NCI-H69 (cell line): Measurements from ENCODE around the gene CHCHD6.

Source experiments
- DNase-seq: peaks from one replicate; lab custom pipeline; 2025; lab: John Stamatoyannopoulos, UW

The CHCHD6 gene

DNA sequence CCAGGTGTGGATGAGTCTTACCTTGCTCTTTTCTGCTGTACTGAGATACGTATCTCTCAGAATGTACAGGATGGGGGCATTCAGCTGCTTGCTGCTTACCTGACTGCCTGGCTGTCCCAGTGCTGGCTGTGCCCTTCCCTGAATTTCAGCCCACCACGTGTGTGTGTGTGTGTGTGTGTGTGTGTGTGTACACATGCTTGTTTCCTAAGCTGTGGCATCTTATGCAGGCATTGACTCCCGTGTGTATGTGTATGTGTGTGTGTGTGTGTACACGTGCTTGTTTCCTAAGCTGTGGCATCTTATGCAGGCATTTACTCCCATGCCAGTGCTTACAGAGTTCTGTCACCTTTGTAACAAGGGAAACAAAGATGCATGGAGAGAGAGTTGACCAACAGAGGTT is 218.4 kb downstream of the CHCHD6 start:
- DNase-seq = no peak

GRCh38 chr3:126923423-126923822 is 219.4 kb downstream of the CHCHD6 start:
- DNase-seq = no peak

DNA sequence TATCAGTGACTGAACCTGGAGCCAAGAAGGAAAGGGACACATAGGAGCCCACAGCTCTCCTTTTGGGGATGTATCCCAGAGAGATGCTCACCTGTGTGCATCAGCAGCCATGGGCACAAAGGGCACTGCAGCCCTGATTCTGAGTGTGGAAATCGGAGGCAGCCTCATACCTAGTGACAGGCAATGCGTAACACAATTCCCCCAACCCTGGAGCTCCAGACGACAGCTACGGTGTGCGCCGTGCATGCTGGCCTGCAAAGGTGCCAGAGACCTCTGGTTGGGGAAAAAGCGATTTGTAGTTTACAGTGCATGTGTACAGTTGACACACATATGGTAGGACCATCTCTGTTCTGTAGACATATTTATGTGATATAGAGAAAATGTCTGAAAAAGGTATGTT is 219.9 kb downstream of the CHCHD6 start:
- DNase-seq = no peak

DNA sequence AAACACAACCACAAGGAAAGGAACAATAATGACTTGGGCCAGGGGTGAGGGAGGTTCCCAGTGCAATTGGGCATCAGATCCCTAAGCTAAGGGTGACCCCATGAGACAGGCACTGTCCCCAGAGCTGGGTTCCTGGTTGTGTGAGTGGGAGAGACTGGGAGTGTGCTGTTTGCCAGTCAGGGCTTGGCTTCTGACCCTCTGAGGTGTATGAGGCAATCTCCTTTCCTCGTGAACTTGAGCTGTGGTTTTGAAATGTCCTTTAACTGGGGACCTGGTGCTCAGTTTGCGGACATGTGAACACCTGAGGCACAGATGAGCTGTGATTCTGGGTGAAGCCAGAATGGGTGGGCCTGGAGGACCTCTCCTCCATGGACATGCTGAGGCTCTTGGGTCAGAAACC is 220.4 kb downstream of the CHCHD6 start:
- no peak for DNase-seq

DNA sequence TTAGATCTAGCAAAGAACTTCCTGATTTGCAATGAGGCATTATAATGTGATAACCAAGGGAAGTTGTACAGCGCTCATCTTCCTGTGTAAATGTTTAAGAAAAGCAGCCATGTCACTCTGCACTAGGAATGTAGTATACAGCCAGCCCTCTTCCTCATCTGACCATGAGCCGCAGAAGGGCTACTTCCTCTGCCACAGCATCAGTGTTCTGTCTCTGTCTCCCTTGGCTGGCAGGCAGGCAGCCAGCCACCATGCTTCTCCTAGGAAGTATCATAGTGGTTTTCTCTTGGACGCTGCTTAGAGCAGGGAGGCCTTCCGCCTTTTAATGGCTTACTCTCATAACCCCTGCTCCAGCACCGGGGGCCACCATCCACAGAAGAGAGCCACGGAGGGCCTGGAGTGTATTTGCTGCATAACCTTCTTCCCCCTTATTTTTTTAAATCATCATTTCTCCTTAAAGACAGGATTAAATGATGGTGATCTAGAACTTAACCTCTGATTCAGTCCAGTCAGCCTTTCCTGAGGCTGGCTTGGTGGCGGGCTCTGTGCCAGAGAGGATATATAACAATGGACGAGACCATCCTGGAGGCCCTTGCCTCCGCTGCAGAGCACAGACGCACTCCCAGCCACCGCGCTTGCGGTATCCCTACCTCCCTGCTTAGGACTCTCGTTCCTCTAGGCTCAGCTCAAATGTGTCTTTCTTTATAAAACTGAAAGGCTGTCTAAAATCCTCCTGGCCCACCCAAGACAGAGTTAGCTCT is 221.6 kb downstream of the CHCHD6 start:
- DNase-seq = no peak

DNA sequence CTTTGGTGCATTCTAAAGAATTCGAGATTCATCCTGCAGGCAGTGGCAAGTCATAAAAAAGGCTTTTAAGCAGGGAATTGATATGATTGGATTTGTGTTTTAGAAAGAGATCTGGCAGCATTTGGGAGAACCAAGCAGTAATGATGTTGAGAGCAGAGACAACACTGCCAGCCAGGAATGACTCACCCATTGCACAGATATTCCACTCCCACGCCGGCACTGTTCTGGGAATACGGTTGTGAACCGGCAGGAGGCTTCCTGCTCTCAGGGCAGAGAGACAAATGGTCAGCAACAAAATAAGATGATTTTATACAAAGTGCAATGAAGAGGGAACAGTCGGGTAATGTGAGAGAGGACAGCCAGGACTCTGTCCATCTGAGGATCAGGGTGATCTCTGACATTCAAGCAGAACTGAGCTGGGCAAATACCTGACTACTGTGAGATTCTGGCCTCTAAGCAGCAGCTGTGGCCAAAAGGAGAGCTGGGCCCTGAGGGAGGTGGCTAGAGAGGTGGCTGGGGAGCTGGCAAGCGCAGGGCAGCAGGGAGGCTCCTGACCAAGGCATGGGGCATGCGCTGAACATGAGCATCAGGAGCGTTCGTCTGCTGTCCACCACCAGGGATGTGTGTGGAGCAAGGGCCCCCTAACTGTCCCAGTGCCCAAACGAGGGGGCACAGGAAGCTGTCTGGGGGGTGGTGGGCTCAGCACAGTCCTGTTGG is 222.8 kb downstream of the CHCHD6 start:
- DNase-seq = no peak

DNA sequence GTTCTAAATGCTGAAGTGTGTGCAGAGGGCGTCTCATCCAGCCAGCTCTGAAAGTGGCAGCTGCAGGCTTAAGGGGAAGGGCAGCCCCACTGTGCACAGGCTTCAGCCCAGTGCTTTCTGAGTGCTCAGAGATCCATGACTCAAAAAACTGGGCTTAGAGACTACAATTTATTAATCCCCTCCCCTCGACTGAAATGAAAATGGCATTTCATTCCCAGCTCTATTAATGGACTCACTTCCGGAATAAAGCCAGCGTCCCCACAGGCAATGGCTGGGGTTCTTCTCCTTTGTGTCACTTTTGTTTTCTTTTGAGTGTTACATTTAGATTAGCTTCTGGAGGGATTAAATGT is 223.3 kb downstream of the CHCHD6 start:
- DNase-seq = no peak

- peak; percentile 77 for DNase-seq
Observed at GRCh38 chr3:126927846-126928245, 223.8 kb downstream of the CHCHD6 start.

GRCh38 chr3:126928921-126929474 is 225.0 kb downstream of the CHCHD6 start:
- no peak for DNase-seq

- no peak for DNase-seq
Observed at GRCh38 chr3:126930936-126931600, 227.0 kb downstream of the CHCHD6 start.

GRCh38 chr3:126931806-126932187 is 227.8 kb downstream of the CHCHD6 start:
- no peak for DNase-seq

DNA sequence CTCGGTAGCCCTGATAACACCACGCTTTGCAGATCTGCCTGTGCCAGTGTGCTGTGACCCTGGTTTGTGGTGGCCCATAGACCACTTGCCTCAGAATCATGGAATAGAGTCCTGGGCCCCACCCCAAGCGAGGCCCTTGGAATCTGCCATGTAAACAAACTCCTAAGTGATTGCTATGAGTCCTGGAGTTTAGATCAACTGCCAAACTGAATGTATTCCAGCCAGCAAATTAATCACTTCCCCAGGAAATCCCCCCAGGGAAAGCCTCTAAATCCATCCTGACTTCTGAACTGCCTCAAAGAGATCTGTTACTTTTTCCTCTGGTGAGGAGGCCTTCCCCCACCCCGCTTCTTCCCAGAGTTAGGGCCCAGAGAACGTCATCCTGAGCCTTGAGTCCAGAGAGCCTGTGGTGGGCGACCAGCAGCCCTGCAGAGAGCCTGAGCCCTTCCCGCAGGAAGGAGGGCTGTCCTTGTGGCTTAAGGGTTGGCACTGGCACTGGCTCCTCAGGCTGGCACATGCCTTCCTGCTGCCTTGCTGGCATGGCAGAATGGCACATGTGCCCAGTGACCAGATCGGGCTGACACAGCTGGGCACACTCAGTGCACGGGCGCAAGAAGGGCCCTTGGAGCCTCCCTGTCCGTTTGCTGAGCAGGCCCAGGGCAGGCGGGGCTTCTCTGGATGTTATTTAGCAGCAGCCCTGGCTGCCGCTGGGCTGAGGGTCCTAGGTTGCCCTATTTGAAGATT is 228.3 kb downstream of the CHCHD6 start:
- no peak for DNase-seq

GRCh38 chr3:126934031-126934531 is 230.0 kb downstream of the CHCHD6 start:
- DNase-seq = peak; percentile 89

DNA sequence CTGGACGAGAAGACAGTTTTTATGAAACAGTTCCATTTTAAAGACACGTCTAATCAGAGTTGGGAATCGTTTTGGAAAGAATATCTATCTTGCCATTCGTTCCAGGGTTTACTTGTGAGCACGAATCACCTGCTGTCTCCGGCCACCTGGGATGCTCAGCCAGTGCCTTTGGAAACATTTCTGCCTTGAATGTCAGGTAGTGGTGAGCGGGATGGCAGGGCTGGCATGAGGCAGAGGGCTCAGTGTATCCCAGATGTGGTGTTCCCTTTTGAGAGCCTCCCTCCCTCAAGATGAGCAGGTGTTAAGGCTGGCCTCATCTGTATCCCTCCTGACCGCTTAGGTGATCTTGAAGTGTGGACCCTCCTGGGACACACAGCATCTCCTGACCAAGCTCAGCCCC is 231.0 kb downstream of the CHCHD6 start:
- no peak for DNase-seq

DNA sequence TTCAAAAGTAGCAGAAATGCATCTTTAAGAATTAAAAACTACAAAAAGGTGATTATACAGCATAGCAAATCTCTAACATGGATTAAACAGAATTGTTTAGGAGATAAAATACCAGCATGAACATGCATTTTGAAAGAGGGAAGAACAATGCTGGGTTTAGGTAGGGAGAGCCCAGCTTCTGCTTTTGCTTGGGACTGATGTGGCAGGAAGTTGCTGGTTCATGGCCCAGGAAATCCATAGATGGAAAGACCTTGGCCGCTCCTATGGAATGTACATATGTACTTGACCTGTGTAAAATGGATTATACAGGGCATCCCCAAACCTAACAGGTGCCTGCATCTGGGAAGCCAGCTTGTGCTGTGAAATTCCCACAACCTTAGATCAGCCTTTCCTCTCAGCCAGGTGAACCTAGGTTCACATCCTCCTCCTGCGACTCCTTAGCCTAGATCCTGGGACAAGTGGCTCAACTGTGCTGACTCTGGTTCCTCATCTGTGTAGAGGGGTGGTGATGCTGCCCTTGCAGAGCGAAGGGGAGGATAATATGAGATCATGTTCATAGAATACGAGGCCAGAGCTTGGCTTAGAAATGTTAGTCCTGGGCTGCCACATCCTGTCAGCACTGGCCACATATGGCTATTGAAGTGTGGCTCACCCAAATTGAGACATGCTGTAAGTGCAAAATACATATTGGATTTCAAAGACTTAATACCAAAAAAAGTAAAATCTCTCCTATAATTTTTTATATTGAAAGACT is 231.9 kb downstream of the CHCHD6 start:
- DNase-seq = no peak

DNA sequence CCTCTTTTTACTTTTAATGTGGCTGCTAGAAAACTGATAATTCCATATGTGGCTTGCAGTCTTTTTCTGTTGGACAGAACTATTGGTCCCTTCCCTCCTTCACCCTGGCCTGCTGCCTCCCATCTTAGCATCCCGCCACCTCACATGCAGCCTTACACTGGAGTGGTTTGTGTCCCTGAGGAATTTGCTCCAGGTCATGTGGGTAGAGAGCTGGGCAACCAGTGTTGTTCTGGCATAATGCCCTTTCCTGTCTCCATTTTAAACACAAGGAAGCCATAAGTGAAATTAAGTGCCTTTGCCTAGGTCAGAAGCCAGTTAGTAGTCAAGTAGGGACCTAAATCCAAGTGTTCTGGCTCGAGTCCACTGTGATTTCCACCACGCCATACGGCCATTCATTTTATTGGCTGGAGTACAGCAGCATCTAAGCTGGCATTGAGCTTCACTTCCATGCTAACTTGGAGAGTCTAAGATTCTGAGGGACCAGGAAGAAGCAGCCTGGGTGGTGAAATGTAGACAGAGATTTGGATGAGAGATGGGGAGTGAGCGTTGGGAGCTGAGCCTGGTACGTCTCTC is 232.9 kb downstream of the CHCHD6 start:
- DNase-seq = peak; percentile 26

- DNase-seq = no peak
Observed at GRCh38 chr3:126937533-126937932, 233.5 kb downstream of the CHCHD6 start.

GRCh38 chr3:126937973-126938372 is 233.9 kb downstream of the CHCHD6 start:
- DNase-seq = peak; percentile 50

GRCh38 chr3:126938520-126939337 is 234.7 kb downstream of the CHCHD6 start:
- DNase-seq = no peak

- DNase-seq = no peak
Observed at GRCh38 chr3:126939338-126939718, 235.3 kb downstream of the CHCHD6 start.
